HT-29 (cell line): ENCODE data around the gene DNAH11. TPM values are rescaled to one million over a fixed set of nuclear protein-coding genes. Genes with fewer than 3 reads are reported as not detected.
"Not testable (repeated sequence)": the region's sequence is repeated elsewhere in the genome, so short reads cannot be mapped to it uniquely, and the experiment has no call there.

Source experiments
- DNase-seq: peaks from one replicate; pipeline ENCODE4 v3.0.0-alpha.2; 2015; ENCODE audit warnings: low spot score
- total RNA-seq: library from RNA; depleted of rRNA; stranded (reverse); fragments of >200 nt; shearing (Covaris generic); gene quantifications from 2 replicates; pipeline ENCODE4 v1.2.3, GENCODE V29; 2014

DNAH11 gene
- total RNA-seq, 1 experiment from 2014 or later, result not detected

- peak; percentile 16 for DNase-seq
These were observed 74.1 kb downstream of the DNAH11 start for GRCh38 chr7:21616796-21617436.

- no peak for DNase-seq
These were observed 74.7 kb downstream of the DNAH11 start for GRCh38 chr7:21617513-21617912.

DNA sequence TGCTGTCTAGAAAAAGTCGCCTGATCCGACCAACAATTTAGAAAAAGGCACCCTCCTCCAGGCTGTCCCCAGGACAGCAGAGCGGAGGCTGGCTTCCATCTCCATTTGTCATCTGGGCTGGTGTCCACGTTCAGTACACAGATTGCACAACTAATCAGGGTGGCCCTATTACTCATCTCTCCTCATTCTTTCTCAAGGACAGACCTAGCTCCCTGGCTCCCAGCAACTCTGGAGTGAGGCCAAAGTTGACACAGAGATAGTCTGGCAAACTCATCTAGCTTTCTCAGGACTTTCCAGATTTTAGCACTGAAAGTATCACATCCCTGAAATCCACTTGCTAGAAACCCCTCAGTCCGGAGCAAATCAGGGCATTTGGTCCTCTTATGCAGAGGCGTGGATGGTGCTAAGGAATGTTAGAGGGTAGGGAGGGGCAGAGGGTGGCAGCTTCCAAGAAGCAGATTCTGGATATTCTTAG is 75.1 kb downstream of the DNAH11 start:
- peak; percentile 47 for DNase-seq

DNA sequence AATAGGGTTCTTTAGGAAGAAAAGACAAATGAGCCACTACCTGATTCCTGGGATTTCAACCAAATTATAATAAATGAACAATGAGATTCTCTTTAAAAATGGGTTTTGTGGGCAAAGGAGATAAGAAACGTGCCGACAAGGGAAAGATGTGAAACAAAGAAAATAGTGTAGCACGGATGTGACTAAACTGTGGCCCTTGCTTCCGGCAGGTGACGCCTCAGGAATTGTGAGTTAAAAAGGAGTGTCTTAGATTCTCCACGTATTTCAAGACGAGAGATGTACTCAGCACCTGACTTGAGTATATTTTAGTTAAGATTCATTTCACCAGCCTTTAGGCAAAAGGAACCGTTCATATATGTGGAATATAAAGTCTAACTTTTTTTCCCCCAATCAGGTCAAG is 75.9 kb downstream of the DNAH11 start:
- no peak for DNase-seq

GRCh38 chr7:21620054-21620453 is 77.2 kb downstream of the DNAH11 start:
- no peak for DNase-seq

DNA sequence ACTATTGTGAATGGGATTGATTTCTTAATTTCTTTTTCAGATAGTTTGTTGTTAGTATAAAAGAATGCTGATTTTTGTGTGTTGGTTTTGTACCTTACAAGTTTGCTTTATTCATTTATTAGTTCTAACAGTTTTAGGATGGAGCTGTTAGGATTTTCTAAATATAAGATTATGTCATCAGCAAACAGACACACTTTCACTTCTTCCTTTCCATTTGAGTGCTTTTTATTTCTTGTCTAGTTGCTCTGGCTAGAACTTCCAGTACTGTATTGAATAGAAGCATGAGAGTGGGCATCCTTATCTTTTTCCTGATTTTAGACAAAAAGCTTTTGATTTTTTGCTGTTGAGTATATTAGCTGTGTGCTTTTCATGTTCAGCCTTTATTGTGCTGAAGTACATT is 81.5 kb downstream of the DNAH11 start:
- DNase-seq, result no peak

- DNase-seq, result no peak
These were observed 93.9 kb downstream of the DNAH11 start for GRCh38 chr7:21636694-21637093.

DNA sequence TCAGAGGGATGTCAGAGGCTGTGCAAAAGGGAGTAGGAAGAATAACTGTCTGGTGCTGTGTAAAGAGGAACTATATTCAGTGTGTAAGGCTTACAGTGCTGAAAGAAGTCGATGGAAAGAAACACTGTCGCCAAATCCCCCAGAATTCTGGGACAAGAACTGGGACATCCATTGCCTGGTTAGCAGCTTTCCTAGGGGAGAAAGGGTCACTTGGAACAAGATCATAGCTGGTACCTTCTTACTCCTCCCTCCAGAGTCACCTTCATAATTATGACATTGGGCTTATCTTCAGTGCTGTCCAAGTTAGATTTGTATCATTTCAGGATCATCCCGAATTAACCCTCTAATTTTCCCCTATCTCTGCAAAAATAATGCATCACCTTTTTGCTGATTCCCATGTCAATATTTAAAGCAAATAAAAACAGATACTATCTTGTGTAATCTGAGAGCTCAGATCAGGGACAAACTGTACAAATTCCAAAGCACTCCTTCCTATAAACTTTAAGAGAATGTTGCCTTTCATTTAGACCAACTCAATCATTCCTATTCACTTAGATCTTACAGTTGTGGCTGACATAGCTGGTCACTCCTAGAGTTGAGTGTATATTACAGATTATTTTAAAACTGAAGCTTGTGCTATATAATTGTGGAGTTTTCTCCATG is 96.5 kb downstream of the DNAH11 start:
- DNase-seq, result no peak

GRCh38 chr7:21640105-21640504 is 97.3 kb downstream of the DNAH11 start:
- DNase-seq, result no peak

DNA sequence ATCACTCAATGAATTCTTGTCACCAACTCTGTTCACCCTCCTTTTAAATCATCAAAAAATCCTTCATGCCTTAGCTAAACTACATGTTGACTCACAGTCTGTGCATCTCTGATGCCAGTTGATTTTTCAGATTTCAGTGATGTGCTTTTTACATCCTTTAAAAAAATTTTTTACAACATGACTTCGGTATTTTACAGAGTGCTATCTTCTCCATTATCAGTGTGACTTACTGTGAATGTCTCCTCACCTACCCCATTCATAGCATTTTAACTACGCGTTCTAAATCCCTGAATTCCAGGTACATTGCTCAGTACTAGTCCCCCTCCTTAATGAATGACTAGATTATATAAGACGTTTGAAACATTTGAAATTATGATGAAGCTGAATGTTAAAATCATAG is 98.7 kb downstream of the DNAH11 start:
- no peak for DNase-seq

DNA sequence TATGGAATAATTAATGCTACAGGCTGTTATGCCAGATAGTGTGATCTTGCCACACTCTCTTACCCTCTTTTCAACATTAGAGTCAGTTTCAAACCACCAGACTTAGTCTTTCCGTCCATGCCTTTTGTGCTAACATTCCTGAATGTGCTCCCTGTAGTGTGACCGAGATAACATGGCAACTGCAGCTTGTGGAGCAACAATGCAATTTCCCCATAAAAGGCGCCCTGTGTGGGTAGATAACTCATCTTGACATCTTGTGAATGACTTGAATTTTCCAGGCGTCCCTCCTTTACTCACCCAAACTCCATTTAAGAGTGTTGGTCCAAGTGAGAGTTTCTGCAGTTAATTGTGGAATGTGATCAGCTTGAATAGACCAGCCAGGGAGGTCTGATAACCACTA is 99.6 kb downstream of the DNAH11 start:
- no peak for DNase-seq

GRCh38 chr7:21651697-21652096 is 108.9 kb downstream of the DNAH11 start:
- DNase-seq, result no peak

DNA sequence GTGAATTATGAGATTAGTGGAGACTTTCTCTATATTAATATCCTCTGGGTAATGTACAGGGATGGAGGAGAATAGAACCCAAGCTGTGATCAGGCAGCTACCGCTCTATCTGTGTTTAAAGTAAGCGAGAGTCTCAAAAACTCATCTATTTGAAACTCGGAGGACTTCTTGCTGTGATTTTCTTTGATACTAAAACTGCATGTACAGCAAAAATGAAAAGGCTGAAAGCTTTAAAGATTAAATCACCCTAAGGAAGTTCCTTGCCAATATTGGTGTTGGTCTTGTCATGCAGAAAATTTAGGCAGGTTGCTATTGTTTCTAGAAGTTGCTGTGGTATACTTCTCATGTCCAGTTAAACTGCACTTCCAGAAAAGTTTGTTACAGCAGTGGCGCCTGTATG is 110.8 kb downstream of the DNAH11 start:
- no peak for DNase-seq

DNA sequence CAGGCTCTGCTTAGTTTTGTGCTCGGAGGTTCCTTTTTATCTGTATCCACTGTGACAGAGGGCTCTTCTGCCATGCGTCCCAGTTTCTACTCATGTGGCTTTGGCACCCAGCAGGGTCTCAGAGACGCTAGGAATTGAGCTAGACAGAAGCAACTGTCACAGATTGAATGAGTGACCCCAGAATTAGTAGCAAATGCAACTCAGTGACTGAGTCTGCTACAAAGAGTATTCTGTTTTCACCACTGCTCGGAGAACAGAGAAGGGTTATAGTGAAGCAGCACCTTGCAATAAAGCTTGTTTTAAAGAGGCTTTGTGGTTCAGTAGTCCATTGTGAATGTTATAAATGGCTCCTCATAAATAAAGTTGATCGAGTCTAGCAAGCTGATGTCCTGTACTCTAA is 113.2 kb downstream of the DNAH11 start:
- DNase-seq, result no peak

GRCh38 chr7:21656796-21657195 is 114.0 kb downstream of the DNAH11 start:
- no peak for DNase-seq

DNA sequence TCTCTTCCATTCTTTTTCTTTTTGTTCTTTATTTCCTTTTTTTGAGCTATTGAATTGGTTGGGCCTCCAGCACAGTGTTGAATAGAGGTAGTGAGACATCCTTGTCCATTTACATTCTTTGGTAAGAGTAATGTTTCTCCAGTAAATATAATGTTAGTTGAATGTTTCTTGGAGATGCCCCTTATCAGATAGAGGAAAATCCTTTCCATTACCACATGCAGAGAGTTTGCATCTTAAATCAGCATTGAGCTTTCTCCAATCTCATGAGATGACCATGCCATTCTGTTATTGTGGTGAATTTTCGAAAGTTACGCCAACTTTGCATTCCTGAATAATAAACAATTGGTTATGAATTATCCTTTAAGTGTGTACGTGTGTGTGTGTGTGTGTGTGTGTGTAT is 127.7 kb downstream of the DNAH11 start:
- DNase-seq, result no peak

- DNase-seq, result no peak
These were observed 129.0 kb downstream of the DNAH11 start for GRCh38 chr7:21671859-21672258.

GRCh38 chr7:21675255-21675654 is 132.4 kb downstream of the DNAH11 start:
- no peak for DNase-seq

DNA sequence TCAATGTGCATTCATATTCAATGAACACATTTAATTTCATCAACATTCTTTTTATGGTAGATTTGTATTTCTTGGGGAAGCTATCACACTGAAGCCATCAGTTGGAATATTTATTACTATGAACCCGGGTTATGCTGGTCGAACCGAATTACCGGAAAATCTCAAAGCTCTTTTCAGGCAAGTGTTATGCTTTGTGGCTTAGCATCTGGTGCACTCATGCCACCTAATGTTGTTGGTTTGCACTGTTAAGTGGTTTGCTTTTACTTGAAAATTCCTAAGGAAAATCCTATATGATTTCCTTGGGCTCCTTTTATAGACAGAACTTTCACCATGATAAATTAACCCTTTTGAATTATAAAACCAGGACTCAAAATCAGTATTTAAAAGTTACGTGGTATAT is 147.9 kb downstream of the DNAH11 start:
- DNase-seq, result peak; percentile 8

DNA sequence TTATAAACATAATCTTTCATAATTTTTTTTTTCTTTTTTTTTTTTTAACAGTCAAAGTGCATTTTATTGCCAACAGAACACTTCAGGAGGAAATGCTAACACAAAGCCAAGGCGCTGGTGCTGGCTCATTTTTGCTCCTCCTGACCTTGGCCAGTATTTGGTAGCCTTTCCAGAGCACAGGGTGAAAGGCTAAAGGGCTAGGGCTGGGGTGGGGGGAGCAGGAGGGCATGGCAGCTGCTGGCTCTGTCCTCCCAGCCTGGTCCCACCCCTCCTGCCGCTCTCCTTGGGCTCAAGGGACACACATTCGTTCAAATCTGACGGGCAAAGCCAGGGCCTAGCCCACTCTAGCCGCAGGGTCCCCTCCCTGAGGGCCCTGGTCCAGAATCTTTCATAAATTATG is 148.3 kb downstream of the DNAH11 start:
- DNase-seq, result not testable (repeated sequence)

- DNase-seq, result not testable (repeated sequence)
These were observed 157.7 kb downstream of the DNAH11 start for GRCh38 chr7:21700587-21700986.

GRCh38 chr7:21702303-21702702 is 159.5 kb downstream of the DNAH11 start:
- DNase-seq, result no peak

DNA sequence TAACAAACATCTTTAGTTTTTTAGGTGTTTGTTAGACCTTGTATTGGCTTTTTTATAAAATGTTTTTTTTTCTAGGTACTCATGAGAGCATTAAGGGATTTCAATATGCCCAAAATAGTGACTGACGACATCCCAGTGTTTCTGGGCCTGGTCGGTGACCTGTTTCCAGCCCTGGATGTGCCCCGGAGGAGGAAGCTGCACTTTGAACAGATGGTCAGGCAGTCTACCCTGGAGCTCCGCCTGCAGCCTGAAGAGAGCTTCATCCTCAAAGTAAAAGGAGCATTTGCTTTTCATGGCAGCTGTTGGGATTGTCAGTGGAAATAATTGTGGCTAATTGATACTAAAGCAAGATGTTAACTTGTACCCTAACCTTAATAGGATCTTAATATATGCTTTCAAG is 161.5 kb downstream of the DNAH11 start:
- no peak for DNase-seq
